Activated CD8-positive, alpha-beta memory T cell treated with anti-CD3 and anti-CD28 coated beads, Interleukin-2, amount 50 U/mL, for 1 hour (primary cell): ENCODE results near the gene ENDOU.
"Not testable (repeated sequence)": the region's sequence is repeated elsewhere in the genome, so short reads cannot be mapped to it uniquely, and the experiment has no call there.

Source experiments
- DNase-seq: peaks from one replicate; pipeline ENCODE4 v3.0.0-alpha.2; 2020; ENCODE audit errors: extremely low read depth

ENDOU gene

DNA sequence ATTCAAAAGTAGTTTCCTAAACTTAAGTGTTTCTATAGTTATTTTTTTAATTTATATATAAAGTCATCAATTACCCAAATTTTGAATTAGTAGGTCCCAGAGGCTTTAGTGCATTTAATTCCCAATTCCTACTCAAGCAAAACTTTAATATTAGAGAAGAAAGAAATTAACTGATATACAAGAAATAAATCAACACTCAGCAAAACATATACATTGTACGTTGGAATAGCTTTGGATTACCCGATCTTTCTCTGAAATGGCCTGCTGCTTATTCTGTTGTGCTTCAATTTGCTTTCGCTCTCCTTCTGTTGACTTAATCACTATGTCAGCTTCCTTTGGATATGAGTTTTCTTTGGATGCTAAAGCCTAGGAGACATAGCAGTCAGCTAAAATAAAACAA lies 37.7 kb downstream of the ENDOU start:
- no peak for DNase-seq

DNA sequence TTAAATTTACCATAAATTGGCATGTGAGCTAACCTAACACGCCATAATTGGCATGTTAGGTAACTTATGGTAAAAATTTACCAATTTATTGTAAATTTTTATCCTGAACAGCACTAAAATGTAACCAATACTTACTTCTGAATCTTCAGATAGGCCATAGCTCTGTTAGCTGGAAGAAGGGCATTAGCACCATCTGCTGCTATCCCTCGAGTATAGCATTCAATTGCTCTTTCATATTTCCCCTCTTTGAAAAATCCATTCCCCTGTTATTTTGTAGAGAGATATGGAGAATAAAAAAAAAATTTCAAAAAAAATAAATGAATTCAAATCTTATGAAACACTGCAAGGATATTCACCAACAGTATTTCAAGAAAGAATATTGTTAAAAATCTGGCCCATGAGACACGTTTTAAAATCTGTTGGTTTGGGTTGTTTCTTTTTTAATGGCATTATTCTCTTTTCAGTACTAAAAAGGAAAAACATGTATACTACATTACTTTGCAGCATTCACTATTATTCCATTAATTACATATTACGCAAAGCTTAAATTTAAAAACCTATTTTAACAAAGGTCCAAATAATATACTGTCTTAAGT lies 38.5 kb downstream of the ENDOU start:
- DNase-seq = no peak

DNA sequence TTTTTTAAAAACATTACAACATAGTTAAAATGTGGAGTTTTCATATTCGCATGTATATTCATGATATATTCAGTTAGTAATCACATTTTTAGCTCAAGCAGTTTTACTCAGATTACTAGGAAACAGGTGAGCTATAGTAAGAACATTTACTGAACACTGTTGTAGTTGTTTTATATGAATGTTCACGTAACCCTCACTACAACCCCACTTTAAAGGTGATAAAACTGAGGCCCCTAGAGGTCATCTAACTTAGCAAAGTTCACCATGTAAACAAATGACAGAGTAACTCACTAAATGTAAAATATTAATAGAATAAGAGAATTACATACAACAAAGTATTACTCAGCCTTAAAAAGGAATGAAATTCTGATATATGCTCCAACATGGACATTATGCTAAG lies 45.5 kb downstream of the ENDOU start:
- DNase-seq = no peak

DNA sequence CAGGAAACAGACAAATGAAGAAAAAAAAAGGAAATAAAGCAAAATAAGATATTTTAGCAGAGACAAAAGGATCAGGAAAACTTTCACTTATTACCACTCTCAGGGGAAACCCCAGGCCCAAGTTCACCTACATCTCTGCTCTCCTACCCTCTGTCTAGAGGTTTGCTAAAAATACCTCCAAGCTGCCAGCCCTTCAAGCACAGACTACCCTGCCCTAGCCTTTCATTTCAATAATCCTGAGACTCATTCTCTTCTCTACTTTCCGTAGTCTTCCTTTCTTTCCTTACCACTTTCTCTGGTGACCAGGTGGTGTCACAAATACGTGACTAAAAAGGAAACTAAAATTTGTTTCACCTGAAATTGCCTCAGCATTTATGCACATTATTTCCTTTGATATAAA lies 53.2 kb downstream of the ENDOU start:
- no peak for DNase-seq

DNA sequence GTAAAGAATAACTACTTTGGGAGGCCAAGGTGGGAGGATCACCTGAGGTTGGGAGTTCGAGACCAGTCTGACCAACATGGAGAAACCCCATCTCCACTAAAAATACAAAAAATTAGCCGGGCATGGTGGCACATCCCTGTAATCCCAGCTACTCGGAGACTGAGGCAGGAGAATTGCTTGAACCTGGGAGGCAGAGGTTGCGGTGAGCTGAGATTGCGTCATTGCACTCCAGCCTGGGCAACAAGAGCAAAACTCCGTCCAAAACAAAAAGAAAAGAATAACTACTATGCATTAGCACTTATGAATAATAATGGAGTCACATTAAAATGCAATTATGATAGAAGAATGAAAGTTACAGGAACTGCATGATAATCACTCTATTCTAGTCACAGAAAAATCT lies 57.4 kb downstream of the ENDOU start:
- not testable (repeated sequence) for DNase-seq
